Measurements from ENCODE around the gene ASXL1. TPM values are rescaled to one million over a fixed set of nuclear protein-coding genes. Genes with fewer than 3 reads are reported as not detected.

Gene ASXL1
- total and polyA plus RNA-seq, 4 donors, result 24.2 to 96.4 (median 44.4) TPM

DNA sequence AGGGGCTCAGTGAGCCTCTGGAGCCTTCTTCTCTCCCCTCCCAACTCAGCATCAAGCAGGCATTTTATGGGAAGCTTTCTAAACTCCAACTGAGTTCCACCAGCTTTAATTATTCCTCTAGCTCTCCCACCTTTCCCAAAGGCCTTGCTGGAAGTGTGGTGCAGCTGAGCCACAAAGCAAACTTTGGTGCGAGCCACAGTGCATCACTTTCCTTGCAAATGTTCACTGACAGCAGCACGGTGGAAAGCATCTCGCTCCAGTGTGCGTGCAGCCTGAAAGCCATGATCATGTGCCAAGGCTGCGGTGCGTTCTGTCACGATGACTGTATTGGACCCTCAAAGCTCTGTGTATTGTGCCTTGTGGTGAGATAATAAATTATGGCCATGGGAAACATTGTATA, 78.8 kb downstream of the ASXL1 start:
- DNase-seq, result no peak
- 97% methylated on average over 7 of the region's 7 CpGs for WGBS, 2 donors
- TF ChIP-seq, protein P1, sequence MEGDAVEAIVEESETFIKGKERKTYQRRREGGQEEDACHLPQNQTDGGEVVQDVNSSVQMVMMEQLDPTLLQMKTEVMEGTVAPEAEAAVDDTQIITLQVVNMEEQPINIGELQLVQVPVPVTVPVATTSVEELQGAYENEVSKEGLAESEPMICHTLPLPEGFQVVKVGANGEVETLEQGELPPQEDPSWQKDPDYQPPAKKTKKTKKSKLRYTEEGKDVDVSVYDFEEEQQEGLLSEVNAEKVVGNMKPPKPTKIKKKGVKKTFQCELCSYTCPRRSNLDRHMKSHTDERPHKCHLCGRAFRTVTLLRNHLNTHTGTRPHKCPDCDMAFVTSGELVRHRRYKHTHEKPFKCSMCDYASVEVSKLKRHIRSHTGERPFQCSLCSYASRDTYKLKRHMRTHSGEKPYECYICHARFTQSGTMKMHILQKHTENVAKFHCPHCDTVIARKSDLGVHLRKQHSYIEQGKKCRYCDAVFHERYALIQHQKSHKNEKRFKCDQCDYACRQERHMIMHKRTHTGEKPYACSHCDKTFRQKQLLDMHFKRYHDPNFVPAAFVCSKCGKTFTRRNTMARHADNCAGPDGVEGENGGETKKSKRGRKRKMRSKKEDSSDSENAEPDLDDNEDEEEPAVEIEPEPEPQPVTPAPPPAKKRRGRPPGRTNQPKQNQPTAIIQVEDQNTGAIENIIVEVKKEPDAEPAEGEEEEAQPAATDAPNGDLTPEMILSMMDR (IDR thresholded peaks at IDR 0.05; ENCODE audit: control extremely low read depth, extremely low read depth), result no peak
- Histone ChIP-seq H3K27me3 (ENCODE audit: control insufficient read depth in 3 of 3, insufficient read depth in 3 of 3, low read length in 2 of 3) (no peaks in the 10 kb centered on the region), H3K36me3 (ENCODE audit: control insufficient read depth in 4 of 4, insufficient read depth in 4 of 4, low read length in 4 of 4) (peaks cover 19 to 66% (median 56%) of the 10 kb centered on the region in 4 donors), H3K9ac (ENCODE audit: insufficient read depth in 1 of 2, low read length in 2 of 2) (no peak overlapping the region), H3K27ac (ENCODE audit: low read depth in 1 of 2, low read length in 1 of 2) (no peak overlapping the region), H3K4me1 (ENCODE audit: control insufficient read depth in 5 of 5, insufficient read depth in 5 of 5, low read length in 5 of 5) (peaks cover 0 to 1% (median 0%) of the 10 kb centered on the region in 5 donors), H3K4me3 (no peak overlapping the region), H3K9me3 (ENCODE audit: control insufficient read depth in 4 of 4, insufficient read depth in 3 of 4, low read length in 3 of 4) (peaks cover 0 to 2% (median 0%) of the 10 kb centered on the region in 4 donors)
- ATAC-seq (ENCODE audit: insufficient read depth, low FRiP score), result no peak

DNA sequence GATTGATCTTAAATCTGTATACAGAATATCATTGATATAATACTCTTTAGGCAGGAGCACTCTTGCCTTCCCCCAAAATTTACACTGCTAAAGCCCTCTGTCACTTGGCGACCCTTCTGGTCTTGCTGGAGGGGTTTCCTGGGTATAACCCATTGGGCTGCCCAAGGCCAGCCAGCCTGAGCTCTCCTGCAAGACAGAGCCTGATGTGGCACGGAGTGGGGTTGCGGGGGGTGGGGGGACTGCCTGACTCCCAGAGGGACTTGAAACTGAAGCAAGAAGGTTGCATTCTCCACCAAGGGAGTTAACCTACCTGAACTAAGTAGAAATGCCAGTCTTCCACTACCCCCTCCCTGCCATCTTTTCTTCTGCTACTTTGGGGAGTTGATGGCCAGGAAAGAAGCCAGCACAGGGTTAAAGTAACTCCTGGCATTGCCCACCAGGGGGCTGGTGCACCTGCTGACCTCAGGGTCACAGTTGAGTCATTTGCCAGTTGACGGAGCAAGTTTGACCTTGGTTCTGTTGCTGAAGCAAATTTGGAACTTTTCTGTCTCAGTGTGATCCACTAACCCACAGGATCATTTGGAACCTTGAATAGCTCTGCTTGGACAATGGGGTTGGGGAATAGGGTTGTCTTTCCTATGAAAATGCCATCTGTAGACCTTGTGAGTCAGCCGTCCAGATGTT, 79.4 kb downstream of the ASXL1 start:
- WGBS, 2 donors, result 79 to 87% methylated on average over 5 of the region's 5 CpGs
- peaks cover 0 to 2% (median 0%) of the 10 kb centered on the region in 4 donors for H3K9me3 ChIP-seq (ENCODE audit: control insufficient read depth in 4 of 4, insufficient read depth in 3 of 4, low read length in 3 of 4)
- H3K36me3 ChIP-seq (ENCODE audit: control insufficient read depth in 4 of 4, insufficient read depth in 4 of 4, low read length in 4 of 4), result peaks cover 16 to 61% (median 55%) of the 10 kb centered on the region in 4 donors
- no peak for ATAC-seq (ENCODE audit: insufficient read depth, low FRiP score)
- H3K27me3 ChIP-seq (ENCODE audit: control insufficient read depth in 3 of 3, insufficient read depth in 3 of 3, low read length in 2 of 3), result no peaks in the 10 kb centered on the region
- H3K27ac ChIP-seq (ENCODE audit: low read depth in 1 of 2, low read length in 1 of 2), result no peak overlapping the region
- no peak for DNase-seq
- peaks cover 0 to 6% (median 0%) of the 10 kb centered on the region in 5 donors for H3K4me1 ChIP-seq (ENCODE audit: control insufficient read depth in 5 of 5, insufficient read depth in 5 of 5, low read length in 5 of 5)
- H3K9ac ChIP-seq (ENCODE audit: insufficient read depth in 1 of 2, low read length in 2 of 2), result no peak overlapping the region
- TF ChIP-seq, protein P1 (IDR thresholded peaks at IDR 0.05; ENCODE audit: control extremely low read depth, extremely low read depth), result no peak
- H3K4me3 ChIP-seq, result no peak overlapping the region

DNA sequence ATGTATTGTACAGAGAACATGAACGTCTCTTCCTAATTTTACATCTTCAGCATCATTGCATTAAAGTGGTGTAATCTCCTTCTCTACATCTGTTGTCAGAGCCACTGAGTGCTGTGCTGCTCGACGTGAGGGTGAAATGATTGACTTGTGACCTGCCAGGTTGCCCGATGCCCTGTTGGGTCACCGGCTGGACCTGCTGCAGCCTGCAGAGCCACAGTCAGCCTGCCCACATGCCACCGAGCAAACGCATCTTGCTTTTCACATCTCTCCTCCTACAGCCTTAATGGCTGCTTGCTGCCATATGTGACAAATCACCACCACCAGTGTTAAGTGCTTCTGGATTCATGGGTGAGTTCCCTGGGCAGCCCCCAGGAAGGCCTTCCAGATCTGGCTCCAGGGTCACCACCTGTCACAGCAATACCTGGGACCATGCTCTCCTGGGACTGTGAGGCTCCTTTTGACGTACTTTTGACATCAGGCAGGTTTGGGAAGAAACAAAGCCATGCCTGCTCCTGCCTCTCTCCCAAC, 80.3 kb downstream of the ASXL1 start:
- no peaks in the 10 kb centered on the region for H3K27me3 ChIP-seq (ENCODE audit: control insufficient read depth in 3 of 3, insufficient read depth in 3 of 3, low read length in 2 of 3)
- peaks cover 13 to 55% (median 50%) of the 10 kb centered on the region in 4 donors for H3K36me3 ChIP-seq (ENCODE audit: control insufficient read depth in 4 of 4, insufficient read depth in 4 of 4, low read length in 4 of 4)
- H3K27ac ChIP-seq (ENCODE audit: low read depth in 1 of 2, low read length in 1 of 2), result no peak overlapping the region
- peaks cover 0 to 7% (median 0%) of the 10 kb centered on the region in 5 donors for H3K4me1 ChIP-seq (ENCODE audit: control insufficient read depth in 5 of 5, insufficient read depth in 5 of 5, low read length in 5 of 5)
- no peak overlapping the region for H3K4me3 ChIP-seq
- H3K9ac ChIP-seq (ENCODE audit: insufficient read depth in 1 of 2, low read length in 2 of 2), result no peak overlapping the region
- WGBS, 2 donors, result 92 to 93% methylated on average over 8 of the region's 8 CpGs
- TF ChIP-seq, protein P1 (IDR thresholded peaks at IDR 0.05; ENCODE audit: control extremely low read depth, extremely low read depth), result no peak
- ATAC-seq (ENCODE audit: insufficient read depth, low FRiP score) (no peak), DNase-seq (no peak)
- peaks cover 0 to 2% (median 0%) of the 10 kb centered on the region in 4 donors for H3K9me3 ChIP-seq (ENCODE audit: control insufficient read depth in 4 of 4, insufficient read depth in 3 of 4, low read length in 3 of 4)

Data from lung (tissue), 12 donors.